DND-41 (cell line): ENCODE measurements around the gene SARS2.

Experiments
- ATAC-seq: fragments of 200-7000 bp; cut with Tn5 transposase; 3 replicates; pipeline ENCODE4 v1.9.1; 2021; ENCODE audit warnings: low read depth; ENCODE audit not compliant: insufficient read depth
- DNase-seq: peaks from one replicate; pipeline ENCODE4 v3.0.0-alpha.2; 2020
- H2AFZ ChIP-seq: 2 replicates; pipeline ENCODE4 v1.6.0; 2012; ENCODE audit warnings: low read depth, low read length
- H3K27ac ChIP-seq: 2 replicates; pipeline ENCODE4 v1.5.1; 2012; ENCODE audit warnings: low read length, inconsistent platforms
- H3K27me3 ChIP-seq: fragments of 200-600 bp; sonication (generic); 2 replicates; pipeline ENCODE4 v1.6.0; 2012; ENCODE audit warnings: low read length, mild to moderate bottlenecking, inconsistent platforms; ENCODE audit not compliant: insufficient read depth, poor library complexity
- H3K36me3 ChIP-seq: 2 replicates; pipeline ENCODE4 v1.5.1; 2012; ENCODE audit warnings: low read length, inconsistent platforms; ENCODE audit not compliant: insufficient read depth
- H3K4me1 ChIP-seq: 2 replicates; pipeline ENCODE4 v1.5.1; 2012; ENCODE audit warnings: mild to moderate bottlenecking, low read length; ENCODE audit not compliant: insufficient read depth
- H3K4me2 ChIP-seq: 2 replicates; pipeline ENCODE4 v1.6.0; 2012; ENCODE audit warnings: mild to moderate bottlenecking, moderate library complexity, low read length, inconsistent platforms; ENCODE audit not compliant: insufficient read depth
- H3K4me3 ChIP-seq, 2 experiments: fragments of 200-600 bp in 1 of 2; shearing (Covaris generic) in 1 of 2; 2 replicates each; pipeline ENCODE4 v1.5.1; 2012 to 2016; ENCODE audit warnings: inconsistent platforms in 2 of 2, low read length in 2 of 2, mild to moderate bottlenecking in 2 of 2, low read depth in 1 of 2, moderate library complexity in 1 of 2
- H3K79me2 ChIP-seq: 2 replicates; pipeline ENCODE4 v1.6.0; 2012; ENCODE audit warnings: low read length, inconsistent platforms; ENCODE audit not compliant: insufficient read depth
- H3K9ac ChIP-seq: 2 replicates; pipeline ENCODE4 v1.6.0; 2012; ENCODE audit warnings: low read depth, mild to moderate bottlenecking, inconsistent platforms, low read length, moderate library complexity
- H3K9me3 ChIP-seq: 2 replicates; pipeline ENCODE4 v1.5.1; 2012; ENCODE audit warnings: low read length, moderate library complexity, mild to moderate bottlenecking, inconsistent platforms; ENCODE audit not compliant: insufficient read depth, severe bottlenecking
- H4K20me1 ChIP-seq: 2 replicates; pipeline ENCODE4 v1.6.0; 2012; ENCODE audit warnings: low read length; ENCODE audit not compliant: insufficient read depth
- CTCF ChIP-seq: IDR thresholded peaks from 2 replicates; pipeline ENCODE4 v1.5.1; 2012; ENCODE audit warnings: borderline replicate concordance, low read length, moderate library complexity, mild to moderate bottlenecking; ENCODE audit not compliant: poor library complexity, severe bottlenecking; ENCODE audit errors: extremely low read depth
- EZH2 ChIP-seq: IDR thresholded peaks from 3 replicates; pipeline ENCODE4 v1.6.1; 2012; ENCODE audit warnings: borderline replicate concordance, low read depth, mild to moderate bottlenecking, moderate library complexity, low read length, inconsistent platforms; ENCODE audit not compliant: severe bottlenecking

Gene SARS2

GRCh38 chr19:38900743-38901190 lies 29.8 kb downstream of the SARS2 start:
- H2AFZ ChIP-seq, result peak overlapping the region; percentile 45
- H3K27me3 ChIP-seq, result no peaks in the 10 kb centered on the region
- H3K9me3 ChIP-seq, result peaks cover 3% of the 10 kb centered on the region
- peaks cover 51% of the 10 kb centered on the region for H3K79me2 ChIP-seq
- H3K4me3 ChIP-seq, result peak overlapping the region; percentile 61 to 76
- peak overlapping the region; percentile 93 for H3K4me2 ChIP-seq
- H3K9ac ChIP-seq, result peak overlapping the region; percentile 63
- no peak for TF ChIP-seq EZH2
- H3K4me1 ChIP-seq, result peaks cover 34% of the 10 kb centered on the region
- H4K20me1 ChIP-seq, result peaks cover 6% of the 10 kb centered on the region
- ATAC-seq (no peak), DNase-seq (no peak)
- peak overlapping the region; percentile 75 for H3K27ac ChIP-seq
- peaks cover 20% of the 10 kb centered on the region for H3K36me3 ChIP-seq

GRCh38 chr19:38900202-38900629 lies 30.3 kb downstream of the SARS2 start:
- H3K4me3 ChIP-seq, result peak overlapping the region; percentile 61 to 76
- no peak for ATAC-seq
- H3K9ac ChIP-seq, result peak overlapping the region; percentile 63
- DNase-seq, result no peak
- H3K4me2 ChIP-seq, result peak overlapping the region; percentile 93
- H2AFZ ChIP-seq, result peak overlapping the region; percentile 86
- peaks cover 34% of the 10 kb centered on the region for H3K4me1 ChIP-seq
- peaks cover 6% of the 10 kb centered on the region for H4K20me1 ChIP-seq
- no peaks in the 10 kb centered on the region for H3K27me3 ChIP-seq
- H3K79me2 ChIP-seq, result peaks cover 51% of the 10 kb centered on the region
- TF ChIP-seq CTCF (no peak), EZH2 (no peak)
- H3K36me3 ChIP-seq, result peaks cover 14% of the 10 kb centered on the region
- peaks cover 3% of the 10 kb centered on the region for H3K9me3 ChIP-seq
- H3K27ac ChIP-seq, result peak overlapping the region; percentile 75

GRCh38 chr19:38899447-38900201 lies 30.9 kb downstream of the SARS2 start, which contains the start of the genes NFKBIB and SIRT2:
TSS of gene NFKBIB (plus strand) at chr19:38899969. CDS start at chr19:38900033, 64 bp downstream.
TSS of gene SIRT2 (minus strand) at chr19:38899618. CDS start at chr19:38899521, 97 bp downstream.
- TF ChIP-seq CTCF (peak; percentile 15), EZH2 (no peak)
- ATAC-seq (peak; percentile 92), DNase-seq (peak; percentile 100)
- peaks cover 3% of the 10 kb centered on the region for H3K9me3 ChIP-seq
- peak within 1 kb of the TSS; percentile 97 for H3K4me2 ChIP-seq
- H3K9ac ChIP-seq, result peak within 1 kb of the TSS; percentile 63
- H3K4me3 ChIP-seq, result peak within 1 kb of the TSS; percentile 61 to 76
- peaks cover 6% of the 10 kb centered on the region for H4K20me1 ChIP-seq
- H3K36me3 ChIP-seq, result peaks cover 8% of the 10 kb centered on the region
- H3K27ac ChIP-seq, result peak within 1 kb of the TSS; percentile 75
- H2AFZ ChIP-seq, result peak within 1 kb of the TSS; percentile 86
- H3K27me3 ChIP-seq, result no peaks in the 10 kb centered on the region
- H3K4me1 ChIP-seq, result peaks cover 34% of the 10 kb centered on the region
- H3K79me2 ChIP-seq, result peaks cover 51% of the 10 kb centered on the region

GRCh38 chr19:38898788-38899446 lies 31.6 kb downstream of the SARS2 start:
- Histone ChIP-seq H3K27ac (peak overlapping the region; percentile 53), H2AFZ (peak overlapping the region; percentile 81), H3K27me3 (no peaks in the 10 kb centered on the region), H3K4me1 (peaks cover 34% of the 10 kb centered on the region), H3K9ac (peak overlapping the region; percentile 62), H3K9me3 (peaks cover 3% of the 10 kb centered on the region), H3K4me2 (peak overlapping the region; percentile 97), H4K20me1 (peaks cover 6% of the 10 kb centered on the region), H3K79me2 (peaks cover 51% of the 10 kb centered on the region), H3K36me3 (peaks cover 3% of the 10 kb centered on the region; the same call in 1 of the 2 replicates), H3K4me3 (peak overlapping the region; percentile 34 to 61; a peak in 3 of 4 replicates)
- ATAC-seq, result no peak
- no peak for TF ChIP-seq CTCF
- no peak for TF ChIP-seq EZH2
- no peak for DNase-seq
